Kidney epithelial cell (primary cell): ENCODE measurements around the gene DLGAP4. TPM values are rescaled to one million over a fixed set of nuclear protein-coding genes. Genes with fewer than 3 reads are reported as not detected.

Source experiments
- DNase-seq: peaks from one replicate; pipeline ENCODE4 v3.0.0-alpha.2; 2010; ENCODE audit warnings: low read depth
- H3K27me3 ChIP-seq: 2 replicates; pipeline ENCODE4 v1.6.0; 2011; ENCODE audit warnings: low read length; ENCODE audit not compliant: control insufficient read depth, insufficient read depth
- H3K36me3 ChIP-seq: 2 replicates; pipeline ENCODE4 v1.5.1; 2011; ENCODE audit warnings: low read length; ENCODE audit not compliant: control insufficient read depth, insufficient read depth
- H3K4me3 ChIP-seq: 2 replicates; pipeline ENCODE4 v1.5.1; 2011; ENCODE audit warnings: low read depth, mild to moderate bottlenecking, control low read depth, low read length
- total RNA-seq: library from RNA; depleted of rRNA; stranded (reverse); fragments of >200 nt; gene quantifications from 2 replicates; pipeline ENCODE4 v1.2.3, GENCODE V29; 2015
- TF ChIP-seq, protein P1 (sequence below): IDR thresholded peaks from 2 replicates; pipeline ENCODE4 v1.5.1; 2011; ENCODE audit warnings: mild to moderate bottlenecking, moderate library complexity, low read length, control low read depth, inconsistent platforms; ENCODE audit not compliant: insufficient read depth, poor library complexity, severe bottlenecking

DLGAP4 gene
- total RNA-seq, 1 donor from 2014 or later: 78.4 TPM

DNA sequence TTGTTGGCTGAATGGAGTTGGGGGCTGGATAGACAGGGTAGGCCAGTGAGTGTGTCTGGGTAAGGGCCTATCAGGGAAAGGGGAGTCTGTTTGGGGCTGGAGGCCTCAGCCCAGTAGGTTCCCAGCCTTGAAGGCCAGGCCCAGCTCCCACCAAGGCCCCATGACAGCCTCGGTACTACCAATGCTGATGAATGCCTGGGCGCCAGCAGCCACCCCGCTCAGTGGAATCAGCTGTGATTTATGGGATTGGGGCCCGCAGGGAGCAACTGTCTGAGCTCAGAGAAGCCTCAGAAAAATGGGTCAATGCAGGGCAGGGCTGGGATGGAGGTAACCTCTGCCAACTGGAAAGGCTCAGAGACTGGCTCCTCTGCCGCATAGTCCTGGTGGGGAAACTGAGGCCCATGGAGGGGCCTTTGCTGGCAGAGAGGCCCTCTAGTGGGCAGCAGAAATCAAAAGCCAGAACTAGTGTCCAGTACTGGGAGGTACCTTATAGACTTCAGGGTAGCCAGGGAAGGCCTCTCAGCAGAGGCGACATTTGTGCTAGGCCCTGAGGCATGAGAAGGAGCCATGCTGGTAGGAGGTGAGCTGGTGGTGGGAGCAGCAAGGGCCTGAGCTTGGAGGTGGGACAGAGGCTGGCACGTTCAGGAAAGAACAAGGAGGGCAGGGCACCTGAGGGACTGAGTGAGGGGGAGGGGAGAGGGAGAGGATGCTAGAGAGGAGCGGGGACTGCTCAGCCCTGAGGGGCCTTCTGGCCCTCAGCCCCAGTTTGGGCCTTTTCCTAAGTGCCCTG lies 36.4 kb downstream of the DLGAP4 start:
- TF ChIP-seq, protein P1, sequence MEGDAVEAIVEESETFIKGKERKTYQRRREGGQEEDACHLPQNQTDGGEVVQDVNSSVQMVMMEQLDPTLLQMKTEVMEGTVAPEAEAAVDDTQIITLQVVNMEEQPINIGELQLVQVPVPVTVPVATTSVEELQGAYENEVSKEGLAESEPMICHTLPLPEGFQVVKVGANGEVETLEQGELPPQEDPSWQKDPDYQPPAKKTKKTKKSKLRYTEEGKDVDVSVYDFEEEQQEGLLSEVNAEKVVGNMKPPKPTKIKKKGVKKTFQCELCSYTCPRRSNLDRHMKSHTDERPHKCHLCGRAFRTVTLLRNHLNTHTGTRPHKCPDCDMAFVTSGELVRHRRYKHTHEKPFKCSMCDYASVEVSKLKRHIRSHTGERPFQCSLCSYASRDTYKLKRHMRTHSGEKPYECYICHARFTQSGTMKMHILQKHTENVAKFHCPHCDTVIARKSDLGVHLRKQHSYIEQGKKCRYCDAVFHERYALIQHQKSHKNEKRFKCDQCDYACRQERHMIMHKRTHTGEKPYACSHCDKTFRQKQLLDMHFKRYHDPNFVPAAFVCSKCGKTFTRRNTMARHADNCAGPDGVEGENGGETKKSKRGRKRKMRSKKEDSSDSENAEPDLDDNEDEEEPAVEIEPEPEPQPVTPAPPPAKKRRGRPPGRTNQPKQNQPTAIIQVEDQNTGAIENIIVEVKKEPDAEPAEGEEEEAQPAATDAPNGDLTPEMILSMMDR: no peak
- H3K27me3 ChIP-seq: peaks cover 8% of the 10 kb centered on the region
- no peaks in the 10 kb centered on the region for H3K36me3 ChIP-seq
- no peak overlapping the region for H3K4me3 ChIP-seq
- DNase-seq: no peak

DNA sequence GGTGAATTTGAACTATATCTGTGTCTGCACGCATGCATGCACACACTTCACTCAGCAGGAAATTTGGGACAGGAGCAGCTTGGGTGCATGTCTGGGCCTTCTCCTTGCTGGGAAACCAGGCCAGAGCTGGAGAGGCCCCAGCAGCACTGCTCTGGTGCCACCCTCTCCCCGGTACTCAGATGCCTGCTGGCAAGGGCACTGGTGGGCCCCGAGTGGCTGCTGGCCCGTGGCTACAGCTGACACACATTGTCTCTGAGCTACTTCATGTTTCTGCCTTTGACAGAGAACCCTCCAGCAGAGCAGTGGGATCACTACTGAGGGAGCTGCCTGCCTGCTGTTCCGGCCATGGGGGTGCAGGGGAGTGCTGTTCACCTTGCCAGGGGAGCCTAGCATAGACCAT lies 37.5 kb downstream of the DLGAP4 start:
- H3K36me3 ChIP-seq: no peaks in the 10 kb centered on the region
- peaks cover 8% of the 10 kb centered on the region for H3K27me3 ChIP-seq
- TF ChIP-seq, protein P1: no peak
- no peak overlapping the region for H3K4me3 ChIP-seq
- DNase-seq: no peak

DNA sequence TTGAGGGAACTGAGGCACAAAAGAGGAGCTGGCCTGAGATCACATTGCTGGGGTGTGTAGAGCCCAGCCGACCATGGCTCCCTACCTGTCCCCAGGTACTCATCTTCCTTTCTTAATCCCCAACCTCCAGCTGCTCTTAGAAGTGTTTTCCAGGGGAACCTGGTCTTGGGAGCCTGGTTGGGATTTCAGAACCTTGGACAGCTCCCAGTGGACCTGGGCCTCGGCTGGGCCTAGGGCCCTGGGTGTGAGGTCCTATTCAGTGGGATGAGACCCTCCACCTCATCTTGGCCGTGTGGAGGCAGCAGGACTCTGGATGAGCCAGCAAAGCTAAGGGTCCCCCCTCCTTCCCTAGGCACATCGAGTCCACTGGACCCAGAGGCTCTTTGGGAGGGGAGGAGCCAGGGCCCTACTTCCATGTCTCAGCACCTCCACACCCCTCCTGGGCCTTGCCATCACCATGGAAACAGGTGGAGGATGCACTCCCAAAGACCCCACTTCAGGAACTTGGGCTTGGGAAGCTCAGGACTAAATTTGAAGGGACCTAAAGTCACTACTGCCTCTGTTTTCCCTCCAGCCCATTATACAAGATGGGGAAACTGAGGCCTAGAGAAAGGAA lies 38.5 kb downstream of the DLGAP4 start:
- H3K4me3 ChIP-seq: no peak overlapping the region
- no peaks in the 10 kb centered on the region for H3K36me3 ChIP-seq
- peak; percentile 9 for DNase-seq
- TF ChIP-seq, protein P1: no peak
- H3K27me3 ChIP-seq: peaks cover 6% of the 10 kb centered on the region

DNA sequence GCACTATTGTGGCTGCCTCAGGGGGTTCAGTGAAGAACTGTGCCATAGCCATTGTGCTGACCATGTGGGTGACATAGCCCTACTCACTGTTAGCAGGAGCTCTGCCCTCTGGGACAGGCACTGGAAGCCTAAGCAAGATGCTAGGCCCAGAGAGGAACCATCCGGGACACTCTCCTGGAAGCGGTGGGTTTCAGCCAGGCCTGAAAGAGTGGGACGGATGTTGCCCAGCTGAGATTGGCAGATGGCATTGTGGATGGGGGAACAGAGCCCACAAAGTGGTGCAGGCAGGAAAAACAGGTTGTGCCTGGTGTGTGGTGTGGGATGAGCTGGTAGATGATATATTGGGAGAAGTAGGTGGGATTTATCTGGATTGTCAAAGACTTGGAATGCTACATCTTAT lies 40.1 kb downstream of the DLGAP4 start:
- Histone ChIP-seq H3K4me3 (no peak overlapping the region), H3K36me3 (no peaks in the 10 kb centered on the region), H3K27me3 (no peaks in the 10 kb centered on the region)
- TF ChIP-seq, protein P1: no peak
- DNase-seq: no peak

DNA sequence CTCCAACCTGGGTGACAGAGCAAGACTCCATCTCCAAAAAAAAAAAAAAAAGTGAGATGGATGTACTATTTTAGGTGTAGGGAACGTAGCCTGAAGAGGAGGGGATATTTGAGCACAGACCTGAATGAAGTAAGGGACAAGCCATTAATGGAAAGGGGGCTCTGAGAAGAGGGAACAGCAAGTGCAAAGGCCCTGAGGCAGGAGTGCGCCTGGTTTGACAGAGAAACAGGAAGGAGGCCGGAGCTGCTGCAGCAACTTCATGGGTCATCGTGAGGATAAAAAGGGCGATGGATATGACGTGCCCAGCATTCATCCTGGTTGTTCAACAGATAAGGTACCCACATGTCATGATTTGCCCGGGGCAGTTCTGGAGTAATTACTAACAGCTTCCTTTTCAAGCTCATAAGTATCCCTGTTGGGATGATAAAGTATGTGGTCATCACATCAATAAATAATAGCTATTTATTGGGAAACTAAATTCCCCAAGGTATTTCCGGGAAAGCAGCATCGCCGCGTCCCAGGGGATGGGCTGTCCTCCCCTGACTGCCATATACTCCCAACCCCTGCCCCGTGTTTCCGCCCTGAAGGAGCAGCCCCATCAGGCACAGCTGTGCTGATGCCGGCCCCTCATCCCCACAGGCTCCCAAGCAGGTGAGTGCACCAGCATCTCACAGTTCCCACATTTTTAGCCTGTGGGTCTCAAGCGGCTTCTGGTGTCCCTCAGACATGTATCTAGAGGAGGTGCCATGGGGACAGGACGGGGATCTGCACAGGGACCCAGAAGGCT lies 43.4 kb downstream of the DLGAP4 start:
- Histone ChIP-seq H3K36me3 (no peaks in the 10 kb centered on the region), H3K27me3 (no peaks in the 10 kb centered on the region), H3K4me3 (no peak overlapping the region)
- no peak for DNase-seq
- TF ChIP-seq, protein P1: no peak
